HCT116 (cell line): ENCODE results near the gene ANO2.

ENCODE experiments used
- EZH2 ChIP-seq: fragments of 200-600 bp; sonication (generic); IDR thresholded peaks from 2 replicates; pipeline ENCODE4 v1.6.1; 2017; ENCODE audit warnings: antibody characterized with exemption, mixed run types
- EZH2phosphoT487 ChIP-seq: fragments of 200-600 bp; IDR thresholded peaks from 2 replicates; pipeline ENCODE4 v1.6.1; 2018; ENCODE audit warnings: antibody characterized with exemption, borderline replicate concordance
- JUND ChIP-seq: IDR thresholded peaks from 2 replicates; pipeline ENCODE4 v1.6.1; 2012
- POLR2A ChIP-seq: IDR thresholded peaks from 2 replicates; pipeline ENCODE4 v1.7.0; 2011; ENCODE audit warnings: borderline replicate concordance; ENCODE audit not compliant: insufficient read depth, insufficient read length; ENCODE audit errors: extremely low read depth
- POLR2AphosphoS5 ChIP-seq: IDR thresholded peaks from 2 replicates; pipeline ENCODE4 v1.6.1; 2011; ENCODE audit warnings: mild to moderate bottlenecking, low read depth, low read length, moderate library complexity
- SIN3A ChIP-seq: IDR thresholded peaks from 2 replicates; pipeline ENCODE4 v1.6.1; 2012; ENCODE audit warnings: low read depth
- ZNF274 ChIP-seq: fragments of 200-500 bp; sonication (Bioruptor generic); IDR thresholded peaks from 2 replicates; pipeline ENCODE4 v1.6.1; 2014; ENCODE audit warnings: mild to moderate bottlenecking, low read depth, low read length, inconsistent platforms
- TF ChIP-seq, protein P1 (sequence below): IDR thresholded peaks from 2 replicates; pipeline ENCODE4 v1.6.1; 2012; ENCODE audit warnings: low read depth
- TF ChIP-seq, protein P2 (sequence below), 3 experiments: fragments of 200-600 bp in 1 of 3; sonication (generic) in 1 of 3; IDR thresholded peaks in 2 of 3; conservative IDR thresholded peaks in 1 of 3; 2 replicates each; pipeline ENCODE4 v1.5.1; 2012 to 2017; ENCODE audit warnings: low read depth in 2 of 3, low read length in 2 of 3, antibody characterized with exemption in 1 of 3, borderline replicate concordance in 1 of 3, control low read depth in 1 of 3, mild to moderate bottlenecking in 1 of 3, mixed read lengths in 1 of 3, mixed run types in 1 of 3, moderate library complexity in 1 of 3; ENCODE audit not compliant: insufficient read depth in 1 of 3

DNA sequence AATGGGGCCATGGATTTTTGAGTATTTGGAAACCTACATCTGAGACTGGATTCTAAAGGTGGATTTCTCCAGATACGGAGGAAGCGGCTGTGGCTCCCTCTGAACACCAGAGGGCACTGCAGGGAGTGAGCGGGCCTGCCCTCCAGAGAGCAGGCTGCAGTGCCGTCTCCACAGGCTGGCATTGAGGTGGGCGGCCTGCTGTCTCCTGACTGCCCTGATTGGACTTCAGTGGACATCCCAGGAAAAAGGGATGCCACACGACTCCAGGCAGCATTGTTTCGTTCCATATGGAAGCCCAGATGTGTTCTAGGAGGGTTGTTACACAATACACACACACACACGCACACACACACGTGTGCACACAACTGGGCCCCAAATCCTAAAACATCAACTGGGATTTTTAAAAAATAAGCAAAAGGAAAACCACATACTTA lies 20.9 kb upstream of the ANO2 start:
- TF ChIP-seq, protein P1, sequence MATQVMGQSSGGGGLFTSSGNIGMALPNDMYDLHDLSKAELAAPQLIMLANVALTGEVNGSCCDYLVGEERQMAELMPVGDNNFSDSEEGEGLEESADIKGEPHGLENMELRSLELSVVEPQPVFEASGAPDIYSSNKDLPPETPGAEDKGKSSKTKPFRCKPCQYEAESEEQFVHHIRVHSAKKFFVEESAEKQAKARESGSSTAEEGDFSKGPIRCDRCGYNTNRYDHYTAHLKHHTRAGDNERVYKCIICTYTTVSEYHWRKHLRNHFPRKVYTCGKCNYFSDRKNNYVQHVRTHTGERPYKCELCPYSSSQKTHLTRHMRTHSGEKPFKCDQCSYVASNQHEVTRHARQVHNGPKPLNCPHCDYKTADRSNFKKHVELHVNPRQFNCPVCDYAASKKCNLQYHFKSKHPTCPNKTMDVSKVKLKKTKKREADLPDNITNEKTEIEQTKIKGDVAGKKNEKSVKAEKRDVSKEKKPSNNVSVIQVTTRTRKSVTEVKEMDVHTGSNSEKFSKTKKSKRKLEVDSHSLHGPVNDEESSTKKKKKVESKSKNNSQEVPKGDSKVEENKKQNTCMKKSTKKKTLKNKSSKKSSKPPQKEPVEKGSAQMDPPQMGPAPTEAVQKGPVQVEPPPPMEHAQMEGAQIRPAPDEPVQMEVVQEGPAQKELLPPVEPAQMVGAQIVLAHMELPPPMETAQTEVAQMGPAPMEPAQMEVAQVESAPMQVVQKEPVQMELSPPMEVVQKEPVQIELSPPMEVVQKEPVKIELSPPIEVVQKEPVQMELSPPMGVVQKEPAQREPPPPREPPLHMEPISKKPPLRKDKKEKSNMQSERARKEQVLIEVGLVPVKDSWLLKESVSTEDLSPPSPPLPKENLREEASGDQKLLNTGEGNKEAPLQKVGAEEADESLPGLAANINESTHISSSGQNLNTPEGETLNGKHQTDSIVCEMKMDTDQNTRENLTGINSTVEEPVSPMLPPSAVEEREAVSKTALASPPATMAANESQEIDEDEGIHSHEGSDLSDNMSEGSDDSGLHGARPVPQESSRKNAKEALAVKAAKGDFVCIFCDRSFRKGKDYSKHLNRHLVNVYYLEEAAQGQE: no peak
- TF ChIP-seq POLR2AphosphoS5 (no peak), JUND (no peak), POLR2A (no peak), SIN3A (no peak), EZH2phosphoT487 (no peak), EZH2 (no peak), ZNF274 (no peak)
- TF ChIP-seq, protein P2, sequence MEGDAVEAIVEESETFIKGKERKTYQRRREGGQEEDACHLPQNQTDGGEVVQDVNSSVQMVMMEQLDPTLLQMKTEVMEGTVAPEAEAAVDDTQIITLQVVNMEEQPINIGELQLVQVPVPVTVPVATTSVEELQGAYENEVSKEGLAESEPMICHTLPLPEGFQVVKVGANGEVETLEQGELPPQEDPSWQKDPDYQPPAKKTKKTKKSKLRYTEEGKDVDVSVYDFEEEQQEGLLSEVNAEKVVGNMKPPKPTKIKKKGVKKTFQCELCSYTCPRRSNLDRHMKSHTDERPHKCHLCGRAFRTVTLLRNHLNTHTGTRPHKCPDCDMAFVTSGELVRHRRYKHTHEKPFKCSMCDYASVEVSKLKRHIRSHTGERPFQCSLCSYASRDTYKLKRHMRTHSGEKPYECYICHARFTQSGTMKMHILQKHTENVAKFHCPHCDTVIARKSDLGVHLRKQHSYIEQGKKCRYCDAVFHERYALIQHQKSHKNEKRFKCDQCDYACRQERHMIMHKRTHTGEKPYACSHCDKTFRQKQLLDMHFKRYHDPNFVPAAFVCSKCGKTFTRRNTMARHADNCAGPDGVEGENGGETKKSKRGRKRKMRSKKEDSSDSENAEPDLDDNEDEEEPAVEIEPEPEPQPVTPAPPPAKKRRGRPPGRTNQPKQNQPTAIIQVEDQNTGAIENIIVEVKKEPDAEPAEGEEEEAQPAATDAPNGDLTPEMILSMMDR (IDR thresholded peaks at IDR 0.05 in 2 of 3, conservative IDR thresholded peaks at IDR 0.05 in 1 of 3; ENCODE audit: borderline replicate concordance in 1 of 3, insufficient read depth in 1 of 3, low read depth in 2 of 3, low read length in 2 of 3): peak; percentile 58 to 90 (median 88); a peak in 5 of 6 replicates
